ENCODE results near the gene ATP2B3. TPM values are rescaled to one million over a fixed set of nuclear protein-coding genes. Genes with fewer than 3 reads are reported as not detected.

The ATP2B3 gene
- total RNA-seq, 4 donors from 2014 or later = not detected

GRCh38 chrX:153626025-153626633 lies 108.7 kb downstream of the ATP2B3 start:
- intact Hi-C loops (cut with DNase I; ENCODE audit: low total_unique reads) (no loop called here), in situ Hi-C loops (cut with MboI; ENCODE audit: low sequenced_read_pairs in 4 of 4) (no loop called here)
- Histone ChIP-seq H3K9me3 (no peaks in the 10 kb centered on the region), H3K4me3 (no peak overlapping the region), H3K27ac (no peak overlapping the region), H3K4me1 (no peaks in the 10 kb centered on the region), H3K27me3 (peaks cover 0 to 4% (median 0%) of the 10 kb centered on the region in 3 donors), H3K36me3 (no peaks in the 10 kb centered on the region)
- DNase-seq = no peak
- TF ChIP-seq POLR2A (IDR thresholded peaks at IDR 0.05) (no peak), CTCF (IDR thresholded peaks at IDR 0.05 in 4 of 5, conservative IDR thresholded peaks at IDR 0.05 in 1 of 5) (no peak)
- ATAC-seq = no peak

DNA sequence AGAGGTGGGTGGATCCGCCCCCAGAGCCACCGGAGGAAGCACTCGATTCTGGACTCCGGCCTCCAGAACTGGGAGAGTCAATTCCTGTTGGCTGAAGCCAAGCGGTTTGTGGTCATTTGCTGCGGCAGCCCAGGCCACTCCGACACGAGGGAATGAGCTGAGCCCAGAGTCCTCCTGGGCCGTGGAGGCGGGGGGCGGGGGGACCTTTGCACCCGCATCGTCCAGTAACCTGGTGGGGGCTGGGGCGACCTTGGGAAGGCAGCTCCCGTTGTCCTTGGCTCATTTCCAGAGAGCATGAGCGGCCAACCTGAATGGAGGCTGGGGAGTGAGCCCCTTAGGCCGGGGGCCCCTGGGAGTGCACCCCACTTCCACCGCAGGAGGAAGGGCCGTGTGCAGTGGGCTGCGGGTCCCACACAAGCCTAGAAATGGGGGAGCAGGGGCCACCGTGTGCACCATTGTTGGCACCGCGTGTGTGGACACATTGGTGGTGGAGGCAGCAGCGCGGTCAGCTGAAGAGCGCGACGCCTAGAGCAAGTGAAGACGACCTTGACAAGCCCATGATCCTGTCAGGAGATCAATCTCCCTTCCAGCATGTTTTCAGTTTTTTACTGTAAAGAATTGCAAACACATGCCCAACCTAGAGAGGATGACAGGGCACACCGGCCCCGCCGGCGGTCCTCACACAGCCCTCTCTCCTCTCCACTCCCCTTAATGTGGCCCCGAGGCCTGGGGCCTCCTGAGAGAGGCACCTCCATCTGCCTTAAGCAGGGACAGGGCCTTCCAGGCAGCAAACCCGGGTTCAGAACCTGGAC lies 109.6 kb downstream of the ATP2B3 start:
- Histone ChIP-seq H3K4me1 (no peaks in the 10 kb centered on the region), H3K27me3 (peaks cover 0 to 8% (median 0%) of the 10 kb centered on the region in 3 donors), H3K4me3 (no peak overlapping the region), H3K9me3 (no peaks in the 10 kb centered on the region), H3K36me3 (no peaks in the 10 kb centered on the region), H3K27ac (no peak overlapping the region)
- no peak for DNase-seq
- in situ Hi-C loops (cut with MboI; ENCODE audit: low sequenced_read_pairs in 4 of 4) = no loop called here
- no peak for TF ChIP-seq POLR2A (IDR thresholded peaks at IDR 0.05)
- TF ChIP-seq CTCF (IDR thresholded peaks at IDR 0.05 in 4 of 5, conservative IDR thresholded peaks at IDR 0.05 in 1 of 5) = no peak
- intact Hi-C loops (cut with DNase I; ENCODE audit: low total_unique reads) = no loop called here
- no peak for ATAC-seq

DNA sequence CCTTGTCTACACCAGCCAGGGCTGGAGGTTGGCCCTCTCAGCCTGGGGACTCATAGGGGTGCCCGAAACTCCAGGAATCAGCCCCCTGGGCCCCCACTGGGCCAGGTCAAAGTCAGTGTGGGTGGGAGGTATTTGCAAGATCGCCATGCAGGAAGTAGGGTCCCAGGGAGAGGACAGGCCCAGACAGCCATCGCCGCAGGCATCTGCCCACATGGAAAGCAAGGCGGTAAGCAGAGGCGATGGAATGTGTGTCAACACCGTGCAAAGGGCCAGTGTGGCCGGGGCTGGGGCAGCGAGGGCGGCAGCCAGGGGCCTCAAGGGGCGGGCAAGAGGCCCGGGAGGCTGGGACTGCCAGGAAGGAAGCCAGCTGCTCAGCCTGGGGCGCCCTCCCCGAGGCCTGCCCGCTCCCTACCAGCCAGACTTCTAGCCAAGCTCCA lies 110.3 kb downstream of the ATP2B3 start:
- ATAC-seq = no peak
- no peak overlapping the region for H3K27ac ChIP-seq

DNA sequence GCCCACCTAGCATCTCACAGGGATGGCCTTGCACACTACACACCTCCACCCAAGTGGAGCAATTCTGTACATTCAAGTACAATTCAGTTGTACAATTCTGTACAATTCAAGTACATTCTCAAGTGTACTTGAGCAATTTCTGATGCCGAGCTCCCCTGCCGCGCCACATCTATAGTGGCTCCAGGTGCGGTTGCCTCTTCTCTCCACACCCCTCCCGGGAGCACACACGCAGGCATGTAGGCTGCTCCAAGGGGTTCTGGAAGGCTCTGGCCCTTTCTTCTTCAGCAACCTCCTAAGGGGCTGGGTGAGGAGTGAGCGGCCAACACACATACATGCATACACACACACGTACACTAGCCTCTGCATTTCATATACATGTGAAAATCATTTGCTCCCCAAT lies 110.7 kb downstream of the ATP2B3 start:
- DNase-seq (no peak), ATAC-seq (no peak)
- intact Hi-C loops (cut with DNase I; ENCODE audit: low total_unique reads) = no loop called here
- Histone ChIP-seq H3K4me3 (no peak overlapping the region), H3K4me1 (no peaks in the 10 kb centered on the region), H3K36me3 (no peaks in the 10 kb centered on the region), H3K27ac (no peak overlapping the region), H3K9me3 (no peaks in the 10 kb centered on the region), H3K27me3 (peaks cover 0 to 9% (median 0%) of the 10 kb centered on the region in 3 donors)
- in situ Hi-C loops (cut with MboI; ENCODE audit: low sequenced_read_pairs in 4 of 4) = no loop called here
- TF ChIP-seq POLR2A (IDR thresholded peaks at IDR 0.05) (no peak), CTCF (IDR thresholded peaks at IDR 0.05 in 4 of 5, conservative IDR thresholded peaks at IDR 0.05 in 1 of 5) (no peak)

More for the DNA sequence above, 110.3 kb downstream of the ATP2B3 start:
- intact Hi-C loops (cut with DNase I; ENCODE audit: low total_unique reads) (no loop called here), in situ Hi-C loops (cut with MboI; ENCODE audit: low sequenced_read_pairs in 4 of 4) (no loop called here)
- Histone ChIP-seq H3K4me3 (no peak overlapping the region), H3K36me3 (no peaks in the 10 kb centered on the region), H3K9me3 (no peaks in the 10 kb centered on the region), H3K27me3 (peaks cover 0 to 9% (median 0%) of the 10 kb centered on the region in 3 donors), H3K4me1 (no peaks in the 10 kb centered on the region)
- no peak for TF ChIP-seq CTCF (IDR thresholded peaks at IDR 0.05 in 4 of 5, conservative IDR thresholded peaks at IDR 0.05 in 1 of 5)
- TF ChIP-seq POLR2A (IDR thresholded peaks at IDR 0.05) = no peak
- DNase-seq = no peak
